ENCODE data around the gene MYH7B.

MYH7B gene

DNA sequence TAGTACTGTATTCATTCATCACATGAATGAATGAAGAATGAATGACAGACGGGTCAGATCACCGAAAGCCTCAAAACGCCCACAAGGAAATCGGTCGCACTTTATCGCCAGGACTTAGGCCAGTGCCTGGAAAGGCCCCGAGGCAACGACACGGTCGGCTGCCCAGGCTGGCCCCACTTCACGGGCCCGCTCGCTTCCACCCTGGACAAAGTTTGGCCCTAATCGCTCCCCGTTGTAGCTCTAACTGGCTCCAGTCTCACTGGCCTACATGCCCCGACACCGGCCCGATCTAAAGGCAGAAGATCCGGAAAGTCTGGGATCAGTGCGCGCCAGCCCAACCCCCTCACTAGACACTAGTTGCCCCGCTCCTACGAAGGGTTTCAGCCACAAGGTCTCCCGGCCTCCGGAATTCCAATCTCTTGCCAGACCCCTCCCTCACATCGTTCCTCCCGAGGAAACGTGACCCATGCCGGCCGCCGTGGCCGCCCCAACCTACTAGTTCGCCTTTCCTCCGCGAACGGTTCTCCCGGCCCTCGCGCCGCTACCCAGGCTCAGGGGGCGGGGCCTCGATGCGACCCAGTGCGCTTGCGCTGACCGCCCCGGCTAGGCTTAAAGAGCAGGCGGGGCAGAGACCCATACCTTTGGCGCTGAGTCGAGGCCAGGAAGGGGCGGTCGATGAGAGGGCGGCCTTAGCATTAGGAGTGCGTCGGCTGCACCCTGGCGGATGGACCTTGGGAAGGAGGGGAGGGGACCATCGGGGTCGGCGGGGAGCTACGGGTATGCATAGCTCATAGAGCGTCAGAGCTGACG is at the start of gene MYH7B, which contains the start of gene GSS:
Gene MYH7B (plus strand): TSS at position 638 of the 810 bp plus-strand sequence. CDS start 22,138 bp downstream, outside the sequence.
Gene GSS (minus strand): TSS at position 576 of the 810 bp plus-strand sequence. CDS start 3,954 bp downstream, outside the sequence.
- DNase-seq (ENCODE audit: extremely low read depth in 1 of 2, low read depth in 1 of 2) = peak; percentile 95 to 96

- DNase-seq (ENCODE audit: extremely low read depth in 1 of 2, low read depth in 1 of 2) = no peak
Observed at GRCh38 chr20:34907616-34908469, 47.8 kb upstream of the MYH7B start.

DNA sequence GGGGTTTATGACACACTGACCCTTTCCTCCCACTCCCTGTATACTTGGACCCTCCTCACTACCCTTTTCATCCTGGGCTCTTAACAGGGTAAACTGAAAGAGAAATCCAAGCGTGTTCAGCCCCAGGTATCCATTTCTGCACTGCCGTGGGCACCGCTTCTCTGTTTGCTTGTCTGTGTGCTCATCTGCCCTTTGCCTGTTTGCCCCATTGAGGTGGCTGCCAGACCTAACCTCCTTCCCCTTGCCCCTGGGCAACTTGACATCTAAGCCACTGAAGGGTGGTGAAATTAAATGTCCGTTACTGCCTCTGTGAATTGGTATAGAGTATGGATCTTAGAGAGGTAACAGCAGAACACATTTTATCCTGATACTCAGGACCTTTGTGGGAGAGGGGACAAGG is 40.5 kb upstream of the MYH7B start:
- DNase-seq (ENCODE audit: extremely low read depth in 1 of 2, low read depth in 1 of 2) = no peak

DNA sequence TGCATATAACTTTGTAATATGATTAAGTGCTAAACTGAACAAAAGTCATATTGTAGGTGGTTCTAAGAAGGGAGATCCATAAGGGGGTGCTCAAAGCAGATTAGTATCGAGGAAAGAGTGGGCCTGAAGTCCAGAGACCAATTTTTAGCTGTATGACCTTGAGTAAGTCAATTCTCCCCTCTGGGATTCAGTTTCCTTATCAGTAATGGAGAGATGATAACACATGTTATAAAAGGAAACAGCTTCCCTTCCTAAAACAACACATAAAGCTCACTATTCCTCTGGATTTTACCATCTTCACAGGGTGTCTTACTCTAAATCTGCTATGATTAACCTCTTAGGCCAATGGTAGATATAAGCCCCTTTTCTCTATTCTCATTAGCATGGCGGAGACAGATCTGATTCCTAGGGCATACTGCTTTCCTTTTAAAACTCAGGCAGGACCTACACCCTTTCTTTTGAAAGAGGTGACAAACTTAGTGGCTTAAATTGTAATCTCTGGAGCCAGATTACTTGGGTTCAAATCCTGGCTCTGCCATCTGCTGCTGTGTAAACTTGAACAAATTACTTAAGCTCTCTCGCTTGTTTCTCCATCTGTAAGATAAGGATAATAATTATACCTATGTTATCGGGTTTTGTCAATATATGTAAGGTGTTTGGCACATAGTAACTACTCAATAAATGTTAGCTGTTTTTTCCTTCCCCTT is 39.8 kb upstream of the MYH7B start:
- no peak for DNase-seq (ENCODE audit: extremely low read depth in 1 of 2, low read depth in 1 of 2)

GRCh38 chr20:34916774-34917354 is 38.8 kb upstream of the MYH7B start:
- DNase-seq (ENCODE audit: extremely low read depth in 1 of 2, low read depth in 1 of 2) = no peak

DNA sequence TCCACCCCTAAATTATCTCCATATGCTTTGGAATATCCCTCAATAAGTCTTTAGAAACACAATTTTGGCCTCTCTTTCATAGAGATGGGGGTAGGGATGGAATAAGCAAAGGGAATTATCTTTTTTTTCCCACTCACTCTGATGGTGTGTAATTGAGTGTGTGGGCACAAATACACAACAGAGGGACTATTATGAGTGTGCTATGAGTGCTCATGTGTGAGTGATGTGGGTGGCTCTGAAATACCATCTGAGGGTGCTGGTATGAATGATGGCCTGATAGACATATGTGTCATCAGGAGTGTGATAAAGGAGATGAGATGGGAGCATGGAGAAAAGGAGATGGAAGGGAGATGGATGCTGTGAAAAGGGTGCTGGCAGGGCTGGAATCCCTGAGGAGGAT is 35.6 kb upstream of the MYH7B start:
- no peak for DNase-seq (ENCODE audit: extremely low read depth in 1 of 2, low read depth in 1 of 2)

- DNase-seq (ENCODE audit: extremely low read depth in 1 of 2, low read depth in 1 of 2) = peak in 1 of 2 donors; percentile 30
Observed at GRCh38 chr20:34921436-34921835, 34.2 kb upstream of the MYH7B start.

DNA sequence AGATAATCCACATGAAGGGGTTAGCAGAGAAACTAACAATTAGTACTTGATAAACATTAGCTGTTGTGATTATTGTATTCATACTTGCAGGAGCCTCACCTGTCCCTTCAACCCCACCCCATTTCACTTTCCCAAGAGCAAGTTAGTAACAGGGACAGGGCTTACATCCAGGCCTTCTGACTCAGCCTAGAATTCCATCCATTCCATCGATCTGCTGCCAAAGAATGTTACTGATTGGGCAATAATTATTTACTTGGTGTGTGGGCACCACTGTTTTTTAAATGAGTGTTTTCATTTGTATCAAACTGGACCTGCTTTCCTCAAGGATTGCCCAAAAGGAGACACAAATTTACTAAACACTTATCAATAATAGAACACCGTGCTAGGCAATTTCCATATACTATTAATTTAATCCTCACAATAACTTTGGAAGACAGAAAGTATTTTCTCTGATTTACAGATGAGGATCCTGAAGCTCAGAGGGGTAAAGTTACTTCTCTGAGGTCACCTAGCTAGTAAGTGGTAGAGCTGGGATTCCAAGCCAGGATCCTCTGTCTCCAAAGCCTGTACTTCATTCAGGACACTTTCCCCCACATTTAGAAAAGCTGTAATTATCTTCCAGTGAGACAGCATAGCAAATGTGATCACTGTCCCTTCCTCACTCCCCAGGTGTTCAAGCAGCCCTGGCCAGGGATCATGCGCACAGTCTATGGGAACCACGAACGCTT is 32.9 kb upstream of the MYH7B start:
- DNase-seq (ENCODE audit: extremely low read depth in 1 of 2, low read depth in 1 of 2) = no peak

GRCh38 chr20:34923414-34923813 is 32.3 kb upstream of the MYH7B start:
- DNase-seq (ENCODE audit: extremely low read depth in 1 of 2, low read depth in 1 of 2) = no peak

DNA sequence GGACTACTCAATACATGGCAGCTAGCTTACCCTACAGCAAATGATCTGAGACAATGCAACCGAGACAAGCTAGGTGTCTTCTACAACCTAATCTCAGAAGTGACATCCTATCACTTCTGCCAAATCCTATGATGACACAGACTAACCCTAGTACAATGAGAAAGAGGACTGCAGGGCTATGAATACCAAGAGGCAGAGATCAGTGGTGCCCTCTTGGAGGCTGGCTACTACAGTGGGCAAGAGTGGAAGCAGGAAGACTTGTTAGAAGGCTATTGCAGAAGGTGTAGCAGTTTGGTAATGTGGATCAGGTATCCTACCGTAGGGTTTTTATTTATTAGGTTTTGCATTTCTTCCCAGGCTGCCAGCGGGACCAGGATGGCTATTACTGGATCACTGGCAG is 30.3 kb upstream of the MYH7B start:
- no peak for DNase-seq (ENCODE audit: extremely low read depth in 1 of 2, low read depth in 1 of 2)

GRCh38 chr20:34925981-34926380 is 29.7 kb upstream of the MYH7B start:
- DNase-seq (ENCODE audit: extremely low read depth in 1 of 2, low read depth in 1 of 2) = no peak

GRCh38 chr20:34926581-34926980 is 29.1 kb upstream of the MYH7B start:
- DNase-seq (ENCODE audit: extremely low read depth in 1 of 2, low read depth in 1 of 2) = no peak

DNA sequence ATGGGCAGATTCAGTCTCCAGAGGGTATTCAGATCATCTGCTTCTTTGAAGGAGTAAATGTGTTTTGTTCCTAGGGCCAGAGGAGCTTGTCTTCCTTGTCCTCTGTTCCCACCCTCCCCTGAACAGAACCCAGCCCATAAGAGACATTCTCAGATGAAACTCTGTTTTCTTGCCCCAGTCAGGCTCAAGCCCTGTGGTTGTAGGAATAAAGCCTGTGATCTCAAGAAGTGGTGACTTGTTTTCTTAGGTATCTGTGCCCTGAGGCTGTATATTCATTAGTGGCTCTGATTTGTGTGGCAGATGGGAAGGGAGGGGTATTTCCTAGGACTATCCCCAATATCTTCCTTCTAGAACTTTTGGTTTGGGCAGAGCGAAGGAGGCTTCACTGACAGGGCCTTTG is 27.9 kb upstream of the MYH7B start:
- DNase-seq (ENCODE audit: extremely low read depth in 1 of 2, low read depth in 1 of 2) = no peak

DNA sequence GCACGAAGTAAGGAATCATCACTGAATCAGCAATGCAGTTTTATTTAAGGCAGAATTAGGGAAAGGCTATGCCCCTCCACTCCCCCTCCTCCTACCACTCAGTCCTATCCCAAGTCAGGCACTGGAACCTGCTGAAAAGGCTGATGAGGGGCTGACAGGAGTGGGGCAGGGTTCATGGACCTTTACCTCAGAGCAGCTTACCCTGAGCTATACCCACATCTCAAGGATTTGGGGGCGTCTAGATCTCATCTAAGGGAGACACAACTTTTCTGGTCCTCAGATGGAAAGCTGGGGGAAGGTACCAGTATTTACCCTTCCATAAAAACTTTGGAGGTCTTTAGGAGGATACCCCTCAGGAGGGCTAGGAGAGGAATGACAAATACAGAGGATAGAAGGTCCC is 27.3 kb upstream of the MYH7B start:
- no peak for DNase-seq (ENCODE audit: extremely low read depth in 1 of 2, low read depth in 1 of 2)

- no peak for DNase-seq (ENCODE audit: extremely low read depth in 1 of 2, low read depth in 1 of 2)
Observed at GRCh38 chr20:34931771-34932170, 23.9 kb upstream of the MYH7B start.

GRCh38 chr20:34938466-34939163 is 17.1 kb upstream of the MYH7B start:
- no peak for DNase-seq (ENCODE audit: extremely low read depth in 1 of 2, low read depth in 1 of 2)

DNA sequence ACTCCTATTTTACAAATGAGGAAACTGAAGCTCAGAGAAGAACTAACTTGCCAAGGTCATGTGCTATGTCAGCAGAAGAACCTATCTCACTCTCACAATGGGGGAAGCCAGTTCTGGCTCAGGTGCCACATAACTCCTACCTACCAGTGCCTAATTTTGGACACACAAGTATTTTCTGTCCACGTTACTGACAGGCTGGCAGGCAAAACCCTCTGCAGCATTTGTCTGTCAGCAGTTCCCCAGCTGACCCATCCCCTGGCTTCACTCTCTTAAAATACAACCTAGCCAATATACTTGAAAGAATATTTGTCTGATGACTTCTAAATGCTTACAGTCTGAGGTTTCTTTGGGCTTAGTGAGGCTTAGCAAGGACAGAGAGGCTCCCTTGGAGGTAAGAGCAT is 15.6 kb upstream of the MYH7B start:
- no peak for DNase-seq (ENCODE audit: extremely low read depth in 1 of 2, low read depth in 1 of 2)

DNA sequence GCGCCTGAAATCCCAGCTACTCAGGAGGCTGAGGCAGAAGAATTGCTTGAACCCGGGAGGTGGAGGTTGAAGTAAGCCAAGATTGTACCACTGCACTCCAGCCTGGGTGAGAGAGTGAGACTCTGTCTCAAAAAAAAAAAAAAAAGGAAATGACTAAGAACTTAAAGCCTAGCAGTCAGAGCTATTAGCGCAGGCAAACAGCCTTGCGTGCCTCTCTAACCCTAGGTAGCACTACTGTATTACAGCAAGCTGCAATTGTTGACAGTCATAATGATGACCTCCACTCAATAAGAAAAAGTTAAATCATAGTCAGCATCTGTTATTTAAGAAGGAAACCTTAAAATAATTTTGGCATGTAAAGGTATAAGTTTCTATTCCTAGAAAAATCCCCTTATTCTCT is 14.4 kb upstream of the MYH7B start:
- DNase-seq (ENCODE audit: extremely low read depth in 1 of 2, low read depth in 1 of 2) = no peak

DNA sequence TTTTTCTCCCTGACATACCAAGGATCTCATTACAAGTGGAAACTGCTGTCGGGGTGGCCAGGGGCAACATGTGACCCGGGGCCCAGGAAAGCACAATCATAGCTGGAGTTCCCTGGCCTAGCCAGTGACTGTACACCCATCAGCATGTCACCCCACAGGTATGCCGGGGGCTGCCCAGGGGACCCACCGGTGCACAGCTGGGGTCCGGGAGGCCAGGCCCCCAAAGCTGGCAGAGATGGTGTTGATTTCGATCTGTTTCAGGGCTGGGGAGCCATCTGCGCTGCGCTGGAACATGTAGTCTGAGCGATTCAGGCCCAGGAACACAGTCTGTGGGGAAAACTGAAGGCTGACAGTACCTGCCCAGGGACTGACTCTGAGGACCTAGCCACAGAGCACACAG is 13.4 kb upstream of the MYH7B start:
- no peak for DNase-seq (ENCODE audit: extremely low read depth in 1 of 2, low read depth in 1 of 2)
